ENCODE results near the gene RGL3.

GRCh38 chr19:11418549-11419506, at the start of gene RGL3:
- TF ChIP-seq GATA2 (IDR thresholded peaks at IDR 0.05; ENCODE audit: low read depth, low read length) (no peak), GATA3 (IDR thresholded peaks at IDR 0.05; ENCODE audit: low read depth, low read length) (no peak)

All from SH-SY5Y (cell line).